Sigmoid colon (tissue), 7 donors: ENCODE measurements around the gene CCDC171. TPM values are rescaled to one million over a fixed set of nuclear protein-coding genes. Genes with fewer than 3 reads are reported as not detected.
"Not testable (repeated sequence)": the region's sequence is repeated elsewhere in the genome, so short reads cannot be mapped to it uniquely, and the experiment has no call there.

Experiments
- DNase-seq: peaks from one replicate; pipeline ENCODE4 v3.0.0-alpha.2; 2019
- H3K27ac ChIP-seq, 4 donors: fragments of 200-600 bp; sonication (generic); one replicate each; pipeline ENCODE4 v1.5.1; 2016 to 2019; ENCODE audit warnings: mild to moderate bottlenecking in 1 of 4
- H3K27me3 ChIP-seq, 3 donors: fragments of 200-600 bp; sonication (generic); one replicate each; pipeline ENCODE4 v1.5.1; 2019; ENCODE audit warnings: mild to moderate bottlenecking in 1 of 3
- H3K36me3 ChIP-seq, 4 donors: fragments of 200-600 bp; sonication (generic); one replicate each; pipeline ENCODE4 v1.5.1; 2016 to 2019
- H3K4me1 ChIP-seq, 4 donors: fragments of 200-600 bp; sonication (generic); one replicate each; pipeline ENCODE4 v1.5.1; 2017 to 2019
- H3K4me3 ChIP-seq, 4 donors: fragments of 200-600 bp; sonication (generic); one replicate each; pipeline ENCODE4 v1.5.1; 2017 to 2019; ENCODE audit warnings: mild to moderate bottlenecking in 2 of 4, moderate library complexity in 1 of 4
- H3K9me3 ChIP-seq, 4 donors: fragments of 200-600 bp in 3 of 4; sonication (generic) in 3 of 4; one replicate each; pipeline versions ENCODE4 v1.5.1 to v1.6.1; 2013 to 2019
- EP300 ChIP-seq, 4 donors: sonication (generic); formaldehyde crosslinking; IDR thresholded peaks; one replicate each; pipeline ENCODE4 v1.6.1; 2017; ENCODE audit warnings: antibody characterized with exemption in 4 of 4
- POLR2A ChIP-seq, 2 donors: fragments of 450-650 bp; IDR thresholded peaks; one replicate each; pipeline ENCODE4 v1.6.1; 2016; ENCODE audit warnings: antibody characterized with exemption in 2 of 2, mild to moderate bottlenecking in 2 of 2, moderate library complexity in 2 of 2
- POLR2AphosphoS5 ChIP-seq, 4 donors: sonication (generic); formaldehyde crosslinking; IDR thresholded peaks; one replicate each; pipeline ENCODE4 v1.6.1; 2017; ENCODE audit warnings: antibody characterized with exemption in 4 of 4
- WGBS, 2 donors: extraction: QIAGEN DNeasy Blood & Tissue Kit; methylation state at CpG; one replicate each; pipeline ENCODE4 v1.1.7; 2013; 5-methylcytosine and 5-hydroxymethylcytosine counted together
- intact Hi-C: fragments of 100-400 bp; cut with DNase I; formaldehyde crosslinking; loops from one replicate; pipeline ENCODE4 v1.15.1; 2023
- polyA plus RNA-seq, 3 donors: library from polyadenylated mRNA; stranded (reverse); fragments of 200-250 nt; gene quantifications; one replicate each; pipeline ENCODE4 v1.2.3, GENCODE V29; 2013
- total RNA-seq, 4 donors: library from RNA; depleted of rRNA; stranded (reverse); fragments of >200 nt; gene quantifications; one replicate each; pipeline ENCODE4 v1.1.0, GENCODE V29; 2016
- TF ChIP-seq, protein P1 (sequence below), 4 experiments: fragments of 450-650 bp in 3 of 4; fragments of 200-600 bp in 1 of 4; IDR thresholded peaks; one replicate each; pipeline ENCODE4 v1.5.1; 2016 to 2019; ENCODE audit warnings: antibody characterized with exemption in 4 of 4, mild to moderate bottlenecking in 3 of 4, moderate library complexity in 2 of 4
- donor health status: healthy with polysubstance abuse.
- donor health status: Bipolar disorder and iron deficiency.
- donor health status: healthy.

Gene CCDC171
- total and polyA plus RNA-seq, 7 donors, result 0.46 to 6.1 (median 2.9) TPM

- H3K27ac ChIP-seq, result no peak overlapping the region
- TF ChIP-seq POLR2AphosphoS5 (IDR thresholded peaks at IDR 0.05) (no peak), POLR2A (IDR thresholded peaks at IDR 0.05) (no peak), EP300 (IDR thresholded peaks at IDR 0.05) (no peak)
- TF ChIP-seq, protein P1, sequence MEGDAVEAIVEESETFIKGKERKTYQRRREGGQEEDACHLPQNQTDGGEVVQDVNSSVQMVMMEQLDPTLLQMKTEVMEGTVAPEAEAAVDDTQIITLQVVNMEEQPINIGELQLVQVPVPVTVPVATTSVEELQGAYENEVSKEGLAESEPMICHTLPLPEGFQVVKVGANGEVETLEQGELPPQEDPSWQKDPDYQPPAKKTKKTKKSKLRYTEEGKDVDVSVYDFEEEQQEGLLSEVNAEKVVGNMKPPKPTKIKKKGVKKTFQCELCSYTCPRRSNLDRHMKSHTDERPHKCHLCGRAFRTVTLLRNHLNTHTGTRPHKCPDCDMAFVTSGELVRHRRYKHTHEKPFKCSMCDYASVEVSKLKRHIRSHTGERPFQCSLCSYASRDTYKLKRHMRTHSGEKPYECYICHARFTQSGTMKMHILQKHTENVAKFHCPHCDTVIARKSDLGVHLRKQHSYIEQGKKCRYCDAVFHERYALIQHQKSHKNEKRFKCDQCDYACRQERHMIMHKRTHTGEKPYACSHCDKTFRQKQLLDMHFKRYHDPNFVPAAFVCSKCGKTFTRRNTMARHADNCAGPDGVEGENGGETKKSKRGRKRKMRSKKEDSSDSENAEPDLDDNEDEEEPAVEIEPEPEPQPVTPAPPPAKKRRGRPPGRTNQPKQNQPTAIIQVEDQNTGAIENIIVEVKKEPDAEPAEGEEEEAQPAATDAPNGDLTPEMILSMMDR (IDR thresholded peaks at IDR 0.05), result no peak
- no peak overlapping the region for H3K4me3 ChIP-seq
- no peaks in the 10 kb centered on the region for H3K27me3 ChIP-seq
- DNase-seq, result no peak
- intact Hi-C loops, result no loop called here
- H3K4me1 ChIP-seq, result no peaks in the 10 kb centered on the region
- peaks cover 0 to 3% (median 0%) of the 10 kb centered on the region in 4 donors for H3K9me3 ChIP-seq
- WGBS, 2 donors, result 96 to 97% methylated on average over 7 of the region's 7 CpGs
- H3K36me3 ChIP-seq, result no peaks in the 10 kb centered on the region
Observed at GRCh38 chr9:15670894-15671293, 118.1 kb downstream of the CCDC171 start.

DNA sequence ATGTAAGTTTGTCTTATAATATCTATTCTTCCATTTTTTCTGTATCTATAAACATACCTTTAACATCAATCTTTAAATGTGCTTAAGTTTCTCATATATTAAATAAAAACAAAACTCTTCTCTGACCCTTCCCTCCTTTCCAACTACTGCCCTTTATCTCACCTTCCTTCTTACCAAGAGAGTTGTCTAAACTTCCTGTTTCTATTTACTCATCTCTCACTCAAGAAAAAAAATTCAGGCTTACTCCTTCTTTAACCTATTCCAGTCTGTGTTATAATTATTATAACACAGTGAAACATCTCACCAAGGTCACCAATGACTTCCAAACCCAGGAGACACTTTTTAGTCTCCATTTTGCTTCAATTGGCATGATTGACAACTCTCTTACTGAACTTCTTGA is 140.9 kb downstream of the CCDC171 start:
- no peaks in the 10 kb centered on the region for H3K4me1 ChIP-seq
- H3K36me3 ChIP-seq, result no peaks in the 10 kb centered on the region
- intact Hi-C loops, result no loop called here
- H3K9me3 ChIP-seq, result no peaks in the 10 kb centered on the region
- H3K27me3 ChIP-seq, result no peaks in the 10 kb centered on the region
- no peak overlapping the region for H3K4me3 ChIP-seq
- no peak for TF ChIP-seq POLR2A (IDR thresholded peaks at IDR 0.05)
- TF ChIP-seq, protein P1 (IDR thresholded peaks at IDR 0.05), result no peak
- TF ChIP-seq EP300 (IDR thresholded peaks at IDR 0.05), result no peak
- no peak for TF ChIP-seq POLR2AphosphoS5 (IDR thresholded peaks at IDR 0.05)
- DNase-seq, result no peak
- no peak overlapping the region for H3K27ac ChIP-seq

- Histone ChIP-seq H3K36me3 (no peaks in the 10 kb centered on the region), H3K27ac (no peak overlapping the region), H3K4me1 (no peaks in the 10 kb centered on the region), H3K27me3 (no peaks in the 10 kb centered on the region), H3K4me3 (no peak overlapping the region), H3K9me3 (no peaks in the 10 kb centered on the region)
- DNase-seq, result no peak
- TF ChIP-seq EP300 (IDR thresholded peaks at IDR 0.05) (no peak), POLR2A (IDR thresholded peaks at IDR 0.05) (no peak), POLR2AphosphoS5 (IDR thresholded peaks at IDR 0.05) (no peak)
- TF ChIP-seq, protein P1 (IDR thresholded peaks at IDR 0.05), result no peak
- intact Hi-C loops, result no loop called here
- 47 to 61% methylated on average over 1 of the region's 1 CpG for WGBS, 2 donors
Observed at GRCh38 chr9:15696979-15697378, 144.1 kb downstream of the CCDC171 start.

DNA sequence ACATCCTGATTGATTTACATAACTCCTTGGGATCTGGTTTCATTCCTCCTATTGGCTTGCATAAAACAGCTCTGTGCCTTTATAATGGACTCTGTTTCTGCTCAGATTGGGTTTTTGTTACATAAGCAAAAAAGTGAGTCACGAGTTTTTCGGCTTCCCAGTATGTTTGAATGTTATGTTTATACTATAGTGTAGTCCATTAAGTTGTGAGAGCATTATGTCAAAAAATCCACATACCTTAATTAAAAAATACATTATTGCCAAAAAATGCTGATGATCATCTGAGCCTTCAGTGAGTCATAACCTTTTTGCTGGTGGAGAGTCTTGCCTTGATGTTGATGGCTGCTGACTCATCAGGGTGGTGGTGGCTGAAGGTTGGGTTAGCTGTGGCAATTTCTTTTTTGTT is 144.6 kb downstream of the CCDC171 start:
- Histone ChIP-seq H3K27me3 (no peaks in the 10 kb centered on the region), H3K9me3 (no peaks in the 10 kb centered on the region), H3K4me3 (no peak overlapping the region), H3K27ac (no peak overlapping the region), H3K36me3 (no peaks in the 10 kb centered on the region), H3K4me1 (no peaks in the 10 kb centered on the region)
- intact Hi-C loops, result no loop called here
- 87 to 90% methylated on average over 2 of the region's 2 CpGs for WGBS, 2 donors
- TF ChIP-seq POLR2A (IDR thresholded peaks at IDR 0.05), result no peak
- TF ChIP-seq EP300 (IDR thresholded peaks at IDR 0.05), result no peak
- TF ChIP-seq POLR2AphosphoS5 (IDR thresholded peaks at IDR 0.05), result no peak
- TF ChIP-seq, protein P1 (IDR thresholded peaks at IDR 0.05), result no peak
- DNase-seq, result no peak

DNA sequence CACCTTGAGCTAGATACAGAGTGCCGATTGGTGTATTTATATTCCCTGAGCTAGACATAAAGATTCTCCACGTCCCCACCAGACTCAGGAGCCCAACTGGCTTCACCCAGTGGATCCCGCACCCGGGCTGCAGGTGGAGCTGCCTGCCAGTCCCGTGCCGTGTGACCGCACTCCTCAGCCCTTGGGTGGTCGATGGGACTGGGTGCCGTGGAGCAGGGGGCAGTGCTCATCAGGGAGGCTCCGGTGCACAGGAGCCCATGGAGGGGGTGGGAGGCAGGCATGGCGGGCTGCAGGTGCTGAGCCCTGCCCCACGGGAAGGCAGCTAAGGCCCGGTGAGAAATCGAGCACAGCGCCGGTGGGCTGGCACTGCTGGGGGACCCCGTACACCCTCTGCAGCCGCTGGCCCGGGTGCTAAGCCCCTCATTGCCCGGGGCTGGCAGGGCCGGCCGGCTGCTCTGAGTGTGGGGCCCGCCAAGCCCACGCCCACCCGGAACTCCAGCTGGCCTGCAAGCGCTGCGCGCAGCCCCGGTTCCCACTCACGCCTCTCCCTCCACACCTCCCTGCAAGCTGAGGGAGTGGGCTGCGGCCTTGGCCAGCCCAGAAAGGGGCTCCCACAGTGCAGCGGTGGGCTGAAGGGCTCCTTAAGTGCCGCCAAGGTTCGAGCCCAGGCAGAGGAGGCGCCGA is 147.2 kb downstream of the CCDC171 start:
- H3K4me3 ChIP-seq, H3K4me1 ChIP-seq, H3K36me3 ChIP-seq, intact Hi-C loops, H3K9me3 ChIP-seq, DNase-seq, H3K27me3 ChIP-seq, H3K27ac ChIP-seq: not testable (repeated sequence)
- WGBS, 2 donors, result 92 to 97% methylated on average over 36 of the region's 36 CpGs
